Measurements from ENCODE around the gene CCDC73. TPM values are rescaled to one million over a fixed set of nuclear protein-coding genes. Genes with fewer than 3 reads are reported as not detected.

CCDC73 gene
- total RNA-seq, 2 donors from 2014 or later: not detected

- Histone ChIP-seq H3K9me3 (no peaks in the 10 kb centered on the region), H3K36me3 (peaks cover 37% of the 10 kb centered on the region), H3K27ac (no peak overlapping the region), H3K4me1 (no peaks in the 10 kb centered on the region), H3K4me3 (no peak overlapping the region), H3K9ac (ENCODE audit: low read depth in 2 of 2, low read length in 2 of 2) (no peak overlapping the region), H3K27me3 (no peaks in the 10 kb centered on the region)
- no peak for DNase-seq
- TF ChIP-seq CTCF (IDR thresholded peaks at IDR 0.05): no peak
- intact Hi-C loops (cut with DNase I): no loop called here
These were observed 200.2 kb downstream of the CCDC73 start for GRCh38 chr11:32594272-32594671.

DNA sequence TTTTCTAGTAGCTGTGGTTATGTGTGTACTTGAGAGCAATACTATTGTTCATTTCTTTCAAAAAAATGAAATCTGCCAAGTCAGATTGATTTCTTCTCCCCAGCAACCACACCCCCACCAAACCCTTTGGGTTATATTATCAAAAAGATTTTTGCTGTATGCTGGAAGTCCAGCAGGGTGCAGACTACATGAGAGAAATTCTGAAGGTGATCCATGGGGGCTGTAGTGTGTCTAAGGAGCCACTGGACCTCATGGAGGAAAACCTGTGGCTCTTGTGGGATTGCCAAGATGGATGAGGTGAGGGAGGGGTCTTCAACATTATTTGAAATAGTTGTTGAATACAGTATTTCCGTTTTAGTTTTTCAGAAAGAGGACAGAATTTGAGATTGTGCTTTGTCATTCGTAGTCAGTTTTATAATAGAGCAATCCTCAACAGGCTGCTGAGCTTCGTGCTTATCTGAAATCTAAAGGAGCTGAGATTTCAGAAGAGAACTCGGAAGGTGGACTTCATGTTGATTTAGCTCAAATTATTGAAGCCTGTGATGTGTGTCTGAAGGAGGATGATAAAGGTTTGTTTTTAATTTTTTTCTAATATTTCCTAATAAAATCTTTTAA, 207.8 kb downstream of the CCDC73 start:
- Histone ChIP-seq H3K27ac (no peak overlapping the region), H3K9ac (ENCODE audit: low read depth in 2 of 2, low read length in 2 of 2) (no peak overlapping the region), H3K9me3 (no peaks in the 10 kb centered on the region), H3K4me3 (no peak overlapping the region), H3K27me3 (no peaks in the 10 kb centered on the region), H3K4me1 (no peaks in the 10 kb centered on the region), H3K36me3 (peaks cover 19% of the 10 kb centered on the region)
- intact Hi-C loops (cut with DNase I): no loop called here
- DNase-seq: no peak
- no peak for TF ChIP-seq CTCF (IDR thresholded peaks at IDR 0.05)

- H3K9ac ChIP-seq (ENCODE audit: low read depth in 2 of 2, low read length in 2 of 2): peak overlapping the region in 1 of 2 donors; percentile 46
- peak overlapping the region; percentile 73 for H3K27ac ChIP-seq
- H3K36me3 ChIP-seq: peaks cover 7% of the 10 kb centered on the region
- no peaks in the 10 kb centered on the region for H3K4me1 ChIP-seq
- TF ChIP-seq CTCF (IDR thresholded peaks at IDR 0.05): no peak
- H3K9me3 ChIP-seq: no peaks in the 10 kb centered on the region
- no peaks in the 10 kb centered on the region for H3K27me3 ChIP-seq
- peak overlapping the region; percentile 90 for H3K4me3 ChIP-seq
- intact Hi-C loops (cut with DNase I): no loop called here
- no peak for DNase-seq
These were observed 209.5 kb downstream of the CCDC73 start for GRCh38 chr11:32584921-32585320.

GRCh38 chr11:32583459-32584271, 210.8 kb downstream of the CCDC73 start, which contains the start of gene EIF3M:
EIF3M (plus strand) TSS chr11:32583831; CDS start chr11:32583888, 57 bp downstream.
- no peak for TF ChIP-seq CTCF (IDR thresholded peaks at IDR 0.05)
- H3K9ac ChIP-seq (ENCODE audit: low read depth in 2 of 2, low read length in 2 of 2): peak within 1 kb of the TSS; percentile 58 to 70
- H3K9me3 ChIP-seq: no peaks in the 10 kb centered on the region
- H3K27me3 ChIP-seq: no peaks in the 10 kb centered on the region
- DNase-seq: peak; percentile 96
- no peaks in the 10 kb centered on the region for H3K4me1 ChIP-seq
- peak within 1 kb of the TSS; percentile 90 for H3K4me3 ChIP-seq
- H3K36me3 ChIP-seq: no peaks in the 10 kb centered on the region
- H3K27ac ChIP-seq: peak within 1 kb of the TSS; percentile 73
- intact Hi-C loops (cut with DNase I): no loop called here

- DNase-seq: no peak
- no peaks in the 10 kb centered on the region for H3K4me1 ChIP-seq
- H3K9ac ChIP-seq (ENCODE audit: low read depth in 2 of 2, low read length in 2 of 2): no peak overlapping the region
- no peak for TF ChIP-seq CTCF (IDR thresholded peaks at IDR 0.05)
- no peaks in the 10 kb centered on the region for H3K36me3 ChIP-seq
- no peaks in the 10 kb centered on the region for H3K27me3 ChIP-seq
- H3K9me3 ChIP-seq: no peaks in the 10 kb centered on the region
- H3K27ac ChIP-seq: no peak overlapping the region
- H3K4me3 ChIP-seq: no peak overlapping the region
- intact Hi-C loops (cut with DNase I): no loop called here
These were observed 212.9 kb downstream of the CCDC73 start for GRCh38 chr11:32581556-32581955.

All from colonic mucosa (tissue), 4 donors.